Measurements from ENCODE around the gene RPS6KB2. TPM values are rescaled to one million over a fixed set of nuclear protein-coding genes. Genes with fewer than 3 reads are reported as not detected.

Gene RPS6KB2
- total and polyA plus RNA-seq, 9 of the 15 experiments (the other 6 are each of a cell fraction or from before 2014, with no cell fraction given) = 0.42 to 122 (median 82.6) TPM

DNA sequence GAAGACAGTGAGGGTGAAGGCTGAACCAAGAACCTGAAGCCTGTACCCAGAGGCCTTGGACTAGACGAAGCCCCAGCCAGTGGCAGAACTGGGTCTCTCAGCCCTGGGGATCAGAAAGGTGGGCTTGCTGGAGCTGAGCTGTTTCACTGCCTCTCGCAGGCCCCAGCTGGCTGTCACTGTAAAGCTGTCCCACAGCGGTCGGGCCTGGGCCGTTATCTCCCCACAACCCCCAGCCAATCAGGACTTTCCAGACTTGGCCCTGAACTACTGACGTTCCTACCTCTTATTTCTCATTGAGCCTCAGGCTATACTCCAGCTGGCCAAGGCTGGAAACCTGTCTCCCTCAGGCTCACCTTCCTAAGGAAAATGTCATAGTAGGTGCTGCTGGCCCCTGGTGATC is 30.8 kb upstream of the RPS6KB2 start:
- Histone ChIP-seq H3K4me2 (ENCODE audit: insufficient read depth, low read length) (no peak overlapping the region), H3K4me3 (no peak overlapping the region), H3K27me3 (ENCODE audit: control insufficient read depth in 2 of 2, insufficient read depth in 2 of 2, low read length in 2 of 2) (no peaks in the 10 kb centered on the region), H4K20me1 (replicated peaks; ENCODE audit: control insufficient read depth, insufficient read depth, low read length) (peaks cover 4% of the 10 kb centered on the region; the same call in 1 of the 2 replicates), H3K9me3 (replicated peaks; ENCODE audit: control insufficient read depth, insufficient read depth, low read depth, low read length) (no peaks in the 10 kb centered on the region), H3K79me2 (ENCODE audit: control insufficient read depth, insufficient read depth, low read length) (peaks cover 26% of the 10 kb centered on the region), H3K9ac (ENCODE audit: insufficient read depth in 1 of 2, low read depth in 2 of 2, low read length in 2 of 2) (peak overlapping the region; percentile 12 to 65; a peak in 3 of 4 replicates), H3K36me3 (ENCODE audit: control insufficient read depth, insufficient read depth, low read length) (peaks cover 69% of the 10 kb centered on the region), H3K9me1 (ENCODE audit: control insufficient read depth, insufficient read depth, low read length) (peaks cover 1% of the 10 kb centered on the region), H3K27ac (ENCODE audit: extremely low read depth, low read depth, low read length) (peak overlapping the region; percentile 43; the same call in 2 of the 3 replicates), H2AFZ (ENCODE audit: low read depth, low read length) (no peak overlapping the region), H3K4me1 (replicated peaks in 1 of 2; ENCODE audit: control insufficient read depth in 2 of 2, insufficient read depth in 2 of 2, low read length in 2 of 2) (peaks cover 21 to 76% of the 10 kb centered on the region in 2 experiments)
- BruUV-seq (replicated peaks) = no TSS peak
- ATAC-seq = peak; percentile 4
- intact Hi-C loops (cut with micrococcal nuclease) = no loop called here
- 45% methylated on average over 6 of the region's 6 CpGs for WGBS (ENCODE audit: insufficient coverage, low coverage, missing lambda C conversion rate)
- FAIRE-seq = peak; percentile 59
- POLR2A ChIA-PET = interaction anchor here (0.5 to 1.3 kb wide), 5 partner anchors 8 to 83 kb away, joined by 3 to 5 read pairs (median 3); no protein-coding TSS in a partner anchor
- CTCF ChIA-PET (ENCODE audit: low intra/inter-chr PET ratio) = no interaction called here
- in situ Hi-C loops (cut with MboI) = no loop called here
- peak in 3 of 4 experiments; percentile 17 to 61 (median 60) for DNase-seq (ENCODE audit: extremely low read depth in 1 of 4, low spot score in 3 of 4)
- TF ChIP-seq ZNF274 (IDR thresholded peaks at IDR 0.05; ENCODE audit: borderline replicate concordance, low read depth, low read length) (no peak), MYBL2 (IDR thresholded peaks at IDR 0.05; ENCODE audit: low read depth) (no peak), MYBL2 (CRISPR knock-in tag; IDR thresholded peaks at IDR 0.05; ENCODE audit: borderline replicate concordance) (no peak), ETS1 (conservative IDR thresholded peaks at IDR 0.05; ENCODE audit: control insufficient read depth, low read depth, low read length) (0 out of 2 replicates have a peak, but pooled peaks have one; percentile 36), NR4A1 (CRISPR knock-in tag; IDR thresholded peaks at IDR 0.05) (no peak), NR4A1 (tag; IDR thresholded peaks at IDR 0.05) (no peak), HCFC1 (IDR thresholded peaks at IDR 0.05; ENCODE audit: low read depth, low read length) (no peak), SIN3A (IDR thresholded peaks at IDR 0.05; ENCODE audit: borderline replicate concordance in 2 of 2, control insufficient read depth in 1 of 2, low read depth in 2 of 2, low read length in 2 of 2) (peak; percentile 39 to 44; a peak in 1 of 4 replicates), TFAP4 (CRISPR knock-in tag; IDR thresholded peaks at IDR 0.05; ENCODE audit: borderline replicate concordance) (peak; percentile 93)
- TF ChIP-seq, protein P1, sequence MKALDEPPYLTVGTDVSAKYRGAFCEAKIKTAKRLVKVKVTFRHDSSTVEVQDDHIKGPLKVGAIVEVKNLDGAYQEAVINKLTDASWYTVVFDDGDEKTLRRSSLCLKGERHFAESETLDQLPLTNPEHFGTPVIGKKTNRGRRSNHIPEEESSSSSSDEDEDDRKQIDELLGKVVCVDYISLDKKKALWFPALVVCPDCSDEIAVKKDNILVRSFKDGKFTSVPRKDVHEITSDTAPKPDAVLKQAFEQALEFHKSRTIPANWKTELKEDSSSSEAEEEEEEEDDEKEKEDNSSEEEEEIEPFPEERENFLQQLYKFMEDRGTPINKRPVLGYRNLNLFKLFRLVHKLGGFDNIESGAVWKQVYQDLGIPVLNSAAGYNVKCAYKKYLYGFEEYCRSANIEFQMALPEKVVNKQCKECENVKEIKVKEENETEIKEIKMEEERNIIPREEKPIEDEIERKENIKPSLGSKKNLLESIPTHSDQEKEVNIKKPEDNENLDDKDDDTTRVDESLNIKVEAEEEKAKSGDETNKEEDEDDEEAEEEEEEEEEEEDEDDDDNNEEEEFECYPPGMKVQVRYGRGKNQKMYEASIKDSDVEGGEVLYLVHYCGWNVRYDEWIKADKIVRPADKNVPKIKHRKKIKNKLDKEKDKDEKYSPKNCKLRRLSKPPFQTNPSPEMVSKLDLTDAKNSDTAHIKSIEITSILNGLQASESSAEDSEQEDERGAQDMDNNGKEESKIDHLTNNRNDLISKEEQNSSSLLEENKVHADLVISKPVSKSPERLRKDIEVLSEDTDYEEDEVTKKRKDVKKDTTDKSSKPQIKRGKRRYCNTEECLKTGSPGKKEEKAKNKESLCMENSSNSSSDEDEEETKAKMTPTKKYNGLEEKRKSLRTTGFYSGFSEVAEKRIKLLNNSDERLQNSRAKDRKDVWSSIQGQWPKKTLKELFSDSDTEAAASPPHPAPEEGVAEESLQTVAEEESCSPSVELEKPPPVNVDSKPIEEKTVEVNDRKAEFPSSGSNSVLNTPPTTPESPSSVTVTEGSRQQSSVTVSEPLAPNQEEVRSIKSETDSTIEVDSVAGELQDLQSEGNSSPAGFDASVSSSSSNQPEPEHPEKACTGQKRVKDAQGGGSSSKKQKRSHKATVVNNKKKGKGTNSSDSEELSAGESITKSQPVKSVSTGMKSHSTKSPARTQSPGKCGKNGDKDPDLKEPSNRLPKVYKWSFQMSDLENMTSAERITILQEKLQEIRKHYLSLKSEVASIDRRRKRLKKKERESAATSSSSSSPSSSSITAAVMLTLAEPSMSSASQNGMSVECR (CRISPR knock-in tag; IDR thresholded peaks at IDR 0.05) = peak; percentile 46; the same call in 1 of the 2 replicates
- TF ChIP-seq, protein P2, sequence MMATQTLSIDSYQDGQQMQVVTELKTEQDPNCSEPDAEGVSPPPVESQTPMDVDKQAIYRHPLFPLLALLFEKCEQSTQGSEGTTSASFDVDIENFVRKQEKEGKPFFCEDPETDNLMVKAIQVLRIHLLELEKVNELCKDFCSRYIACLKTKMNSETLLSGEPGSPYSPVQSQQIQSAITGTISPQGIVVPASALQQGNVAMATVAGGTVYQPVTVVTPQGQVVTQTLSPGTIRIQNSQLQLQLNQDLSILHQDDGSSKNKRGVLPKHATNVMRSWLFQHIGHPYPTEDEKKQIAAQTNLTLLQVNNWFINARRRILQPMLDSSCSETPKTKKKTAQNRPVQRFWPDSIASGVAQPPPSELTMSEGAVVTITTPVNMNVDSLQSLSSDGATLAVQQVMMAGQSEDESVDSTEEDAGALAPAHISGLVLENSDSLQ (IDR thresholded peaks at IDR 0.05) = peak; percentile 7; the same call in 1 of the 2 replicates

Measured in K562 (cell line).